Prostate gland (tissue), 2 donors: ENCODE results near the gene TGFA. TPM values are rescaled to one million over a fixed set of nuclear protein-coding genes. Genes with fewer than 3 reads are reported as not detected.

Experiments
- DNase-seq: peaks from one replicate; pipeline ENCODE4 v3.0.0-alpha.2; 2019; ENCODE audit warnings: low spot score
- H3K27ac ChIP-seq, 2 donors: fragments of 200-600 bp; sonication (generic); 2 replicates each; pipeline ENCODE4 v1.5.1; 2017 to 2019
- H3K27me3 ChIP-seq: fragments of 200-600 bp; sonication (generic); replicated peaks from 2 replicates; pipeline ENCODE4 v1.5.1; 2019; ENCODE audit not compliant: insufficient read depth
- H3K36me3 ChIP-seq, 2 donors: fragments of 200-600 bp; sonication (generic); 1 replicate in 1 of 2; 2 replicates in 1 of 2; pipeline versions ENCODE4 v1.5.1 to v1.8.1; 2017 to 2019
- H3K4me1 ChIP-seq: fragments of 200-600 bp; sonication (generic); replicated peaks from 2 replicates; pipeline ENCODE4 v1.5.1; 2019
- H3K4me3 ChIP-seq, 2 donors: fragments of 200-600 bp; sonication (generic); 2 replicates each; pipeline ENCODE4 v1.5.1; 2017 to 2019
- H3K9me3 ChIP-seq: fragments of 200-600 bp; sonication (generic); 2 replicates; pipeline ENCODE4 v1.5.1; 2017
- POLR2A ChIP-seq: fragments of 450-650 bp; IDR thresholded peaks from one replicate; pipeline ENCODE4 v1.6.1; 2016; ENCODE audit warnings: antibody characterized with exemption, mild to moderate bottlenecking
- POLR2AphosphoS5 ChIP-seq: sonication (generic); formaldehyde crosslinking; IDR thresholded peaks from one replicate; pipeline ENCODE4 v1.6.1; 2017; ENCODE audit warnings: antibody characterized with exemption
- whole genome bisulfite sequencing: methylation state at CpG from one replicate; pipeline ENCODE4 v1.1.5; 2018; 5-methylcytosine and 5-hydroxymethylcytosine counted together
- intact Hi-C: fragments of 100-400 bp; cut with DNase I; formaldehyde crosslinking; loops from one replicate; pipeline ENCODE4 v1.14.2; 2022
- total RNA-seq, 2 donors: library from RNA; depleted of rRNA; stranded (reverse); fragments of >200 nt; gene quantifications; one replicate each; pipeline ENCODE4 v1.1.0, GENCODE V29; 2016
- TF ChIP-seq, protein P1 (sequence below), 4 experiments: fragments of 200-600 bp in 2 of 4; fragments of 450-650 bp in 2 of 4; sonication (generic) in 2 of 4; IDR thresholded peaks; 1 replicate in 3 of 4; 2 replicates in 1 of 4; pipeline ENCODE4 v1.5.1; 2016 to 2019; ENCODE audit warnings: antibody characterized with exemption in 4 of 4, mild to moderate bottlenecking in 2 of 4, moderate library complexity in 2 of 4

The TGFA gene
- total RNA-seq, 2 donors from 2014 or later, result 3.7 to 9.2 TPM

DNA sequence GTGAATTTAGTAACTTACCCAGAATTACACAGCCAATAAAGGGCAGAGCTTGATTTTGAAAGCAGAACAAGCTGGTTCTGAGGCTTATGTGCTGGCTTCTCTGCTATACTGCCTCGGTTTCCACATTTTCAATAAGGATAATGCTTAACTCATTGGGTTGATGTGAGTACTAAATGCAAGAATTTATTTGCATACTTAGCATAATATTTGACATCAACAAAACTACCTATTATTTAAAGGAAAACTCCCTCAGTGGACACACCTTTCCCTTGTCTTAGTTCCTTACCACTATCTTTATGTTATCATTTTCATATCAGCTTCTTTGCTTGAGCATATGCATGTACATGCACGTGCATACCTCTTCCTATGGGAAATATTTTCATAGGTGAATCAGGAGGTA is 3.0 kb upstream of the TGFA start:
- TF ChIP-seq POLR2A (no peak), POLR2AphosphoS5 (no peak)
- TF ChIP-seq, protein P1, sequence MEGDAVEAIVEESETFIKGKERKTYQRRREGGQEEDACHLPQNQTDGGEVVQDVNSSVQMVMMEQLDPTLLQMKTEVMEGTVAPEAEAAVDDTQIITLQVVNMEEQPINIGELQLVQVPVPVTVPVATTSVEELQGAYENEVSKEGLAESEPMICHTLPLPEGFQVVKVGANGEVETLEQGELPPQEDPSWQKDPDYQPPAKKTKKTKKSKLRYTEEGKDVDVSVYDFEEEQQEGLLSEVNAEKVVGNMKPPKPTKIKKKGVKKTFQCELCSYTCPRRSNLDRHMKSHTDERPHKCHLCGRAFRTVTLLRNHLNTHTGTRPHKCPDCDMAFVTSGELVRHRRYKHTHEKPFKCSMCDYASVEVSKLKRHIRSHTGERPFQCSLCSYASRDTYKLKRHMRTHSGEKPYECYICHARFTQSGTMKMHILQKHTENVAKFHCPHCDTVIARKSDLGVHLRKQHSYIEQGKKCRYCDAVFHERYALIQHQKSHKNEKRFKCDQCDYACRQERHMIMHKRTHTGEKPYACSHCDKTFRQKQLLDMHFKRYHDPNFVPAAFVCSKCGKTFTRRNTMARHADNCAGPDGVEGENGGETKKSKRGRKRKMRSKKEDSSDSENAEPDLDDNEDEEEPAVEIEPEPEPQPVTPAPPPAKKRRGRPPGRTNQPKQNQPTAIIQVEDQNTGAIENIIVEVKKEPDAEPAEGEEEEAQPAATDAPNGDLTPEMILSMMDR (IDR thresholded peaks at IDR 0.05), result no peak
- 68% methylated on average over 2 of the region's 2 CpGs for WGBS
- H3K36me3 ChIP-seq, result no peaks in the 10 kb centered on the region
- H3K4me1 ChIP-seq, result peaks cover 4% of the 10 kb centered on the region
- H3K9me3 ChIP-seq, result no peaks in the 10 kb centered on the region
- intact Hi-C loops, result no loop called here
- no peak overlapping the region for H3K27ac ChIP-seq
- H3K27me3 ChIP-seq, result no peaks in the 10 kb centered on the region
- no peak overlapping the region for H3K4me3 ChIP-seq
- no peak for DNase-seq

DNA sequence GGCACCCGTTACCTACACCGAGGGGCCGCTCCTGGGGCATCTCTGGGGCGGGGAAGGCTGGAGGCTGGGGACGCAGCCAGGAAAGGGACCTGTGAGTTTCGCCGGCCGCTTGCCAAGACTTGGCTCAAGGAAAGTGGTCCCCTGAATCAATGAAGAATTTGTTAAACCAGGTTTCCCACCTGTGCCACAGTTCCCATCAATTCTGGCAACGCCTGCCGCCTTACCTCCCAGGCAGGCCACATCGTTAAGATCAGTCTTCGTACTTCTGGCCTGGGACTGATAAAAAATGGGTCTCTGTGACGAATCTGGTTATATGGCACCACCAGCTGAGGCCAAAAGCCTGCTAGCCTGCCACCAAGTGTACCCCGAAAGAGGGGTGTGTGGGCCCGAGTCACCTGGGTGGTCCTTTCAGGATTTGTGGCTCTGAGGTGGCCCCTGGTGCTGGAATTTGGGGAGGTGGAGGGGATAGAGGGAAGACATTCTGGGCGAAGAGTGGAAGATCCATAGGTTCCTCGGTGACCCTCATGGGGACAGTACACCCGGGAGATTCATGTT is 789 bp upstream of the TGFA start:
- Histone ChIP-seq H3K4me3 (peak overlapping the region; percentile 55 to 64), H3K36me3 (no peaks in the 10 kb centered on the region), H3K9me3 (no peaks in the 10 kb centered on the region), H3K4me1 (peaks cover 4% of the 10 kb centered on the region), H3K27me3 (no peaks in the 10 kb centered on the region), H3K27ac (peak overlapping the region; percentile 76 to 80)
- DNase-seq, result no peak
- 26% methylated on average over 18 of the region's 18 CpGs for WGBS
- TF ChIP-seq, protein P1 (IDR thresholded peaks at IDR 0.05), result no peak
- TF ChIP-seq POLR2A, result peak; percentile 17
- intact Hi-C loops, result no loop called here

DNA sequence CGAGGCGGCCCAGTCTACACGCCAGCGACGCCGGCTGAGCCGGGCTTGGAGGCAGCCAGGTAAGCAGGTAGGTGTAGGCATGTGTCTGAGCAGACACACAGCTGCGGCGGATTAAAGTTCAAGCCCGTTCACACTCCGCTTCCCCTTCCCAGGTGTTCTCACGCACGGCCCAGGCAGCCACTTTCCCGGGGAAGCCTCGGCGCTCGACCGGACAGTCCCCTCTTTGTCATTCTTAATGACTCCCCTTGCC is 367 bp downstream of the TGFA start:
- under 1% methylated on average over 18 of the region's 18 CpGs for WGBS
- Histone ChIP-seq H3K4me1 (peaks cover 4% of the 10 kb centered on the region), H3K27ac (peak overlapping the region; percentile 76 to 80), H3K9me3 (no peaks in the 10 kb centered on the region), H3K27me3 (no peaks in the 10 kb centered on the region), H3K36me3 (no peaks in the 10 kb centered on the region), H3K4me3 (peak overlapping the region; percentile 55 to 64)
- TF ChIP-seq POLR2AphosphoS5 (no peak), POLR2A (no peak)
- TF ChIP-seq, protein P1 (IDR thresholded peaks at IDR 0.05), result no peak
- peak; percentile 38 for DNase-seq
- intact Hi-C loops, result no loop called here

DNA sequence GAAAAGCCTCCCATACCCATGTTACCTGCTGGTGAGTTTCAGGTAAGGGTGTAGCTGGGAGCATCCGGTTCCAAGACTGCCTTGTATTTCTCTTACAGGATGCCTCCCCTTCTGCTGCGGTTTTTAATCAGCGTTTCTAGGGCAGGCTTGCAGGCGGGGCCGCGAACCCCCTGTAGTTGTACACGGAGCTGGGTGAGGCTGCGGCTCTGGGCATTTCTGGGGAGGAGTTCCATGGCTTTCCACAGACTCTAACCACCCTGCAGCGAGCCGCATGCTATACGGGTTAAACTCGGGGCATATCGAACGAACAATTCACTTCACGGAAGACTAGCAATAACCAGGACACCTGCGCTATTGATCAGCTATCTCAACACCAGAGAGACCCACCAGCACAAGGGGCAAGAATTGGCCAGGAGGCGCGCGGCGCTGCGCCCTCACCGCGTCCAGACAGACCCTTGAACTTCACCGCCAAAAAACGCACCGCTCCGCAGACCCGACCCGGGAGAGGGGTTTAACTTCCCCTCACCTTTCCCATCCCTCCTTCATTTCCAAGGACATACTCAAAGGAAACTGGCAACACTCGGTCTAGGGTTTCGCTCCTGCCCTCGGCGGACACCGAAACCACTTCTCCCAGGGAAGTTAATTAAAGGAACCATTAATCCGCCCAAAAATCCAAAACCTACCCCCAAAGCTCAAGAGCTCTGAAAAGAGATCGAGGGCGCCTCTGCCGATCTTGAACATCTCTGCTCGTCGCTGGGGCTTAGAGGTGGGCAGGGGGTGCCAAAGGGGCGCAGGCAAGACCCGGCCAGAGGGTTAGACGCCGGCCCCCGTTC is 909 bp downstream of the TGFA start:
- no peak for DNase-seq
- TF ChIP-seq, protein P1 (IDR thresholded peaks at IDR 0.05), result no peak
- no peak for TF ChIP-seq POLR2A
- TF ChIP-seq POLR2AphosphoS5, result no peak
- WGBS, result 3% methylated on average over 45 of the region's 45 CpGs
- peaks cover 4% of the 10 kb centered on the region for H3K4me1 ChIP-seq
- H3K4me3 ChIP-seq, result peak overlapping the region; percentile 55 to 64
- no peaks in the 10 kb centered on the region for H3K27me3 ChIP-seq
- no peaks in the 10 kb centered on the region for H3K9me3 ChIP-seq
- no peaks in the 10 kb centered on the region for H3K36me3 ChIP-seq
- intact Hi-C loops, result no loop called here
- H3K27ac ChIP-seq, result peak overlapping the region; percentile 76 to 80

DNA sequence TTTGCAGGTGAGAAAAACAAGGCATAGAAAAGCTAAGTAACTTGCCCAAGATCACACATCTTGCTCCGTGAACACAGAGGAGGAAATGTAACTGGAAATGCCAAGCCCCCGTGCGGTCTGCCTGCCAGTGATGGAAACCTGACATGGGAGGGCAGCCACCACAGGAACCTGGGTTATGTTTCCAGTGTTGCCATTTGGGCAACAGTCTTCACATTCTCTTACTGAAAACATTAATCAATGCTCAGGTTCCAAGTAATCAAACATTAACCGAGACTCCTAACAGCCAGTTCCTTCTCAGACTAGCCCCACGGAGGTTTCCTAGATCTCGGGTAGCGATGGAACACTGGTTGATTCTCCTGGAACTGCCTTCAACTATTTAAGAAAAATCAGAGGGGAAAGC is 2.5 kb downstream of the TGFA start:
- Histone ChIP-seq H3K4me1 (peaks cover 4% of the 10 kb centered on the region), H3K9me3 (no peaks in the 10 kb centered on the region), H3K27me3 (no peaks in the 10 kb centered on the region), H3K27ac (no peak overlapping the region), H3K36me3 (no peaks in the 10 kb centered on the region), H3K4me3 (no peak overlapping the region)
- 60% methylated on average over 7 of the region's 7 CpGs for WGBS
- no peak for TF ChIP-seq POLR2A
- no peak for TF ChIP-seq POLR2AphosphoS5
- TF ChIP-seq, protein P1 (IDR thresholded peaks at IDR 0.05), result no peak
- DNase-seq, result no peak
- intact Hi-C loops, result no loop called here
